IMR-90 (cell line): ENCODE measurements around the gene NR4A2. TPM values are rescaled to one million over a fixed set of nuclear protein-coding genes. Genes with fewer than 3 reads are reported as not detected.

Experiments
- ATAC-seq: fragments of 200-7000 bp; cut with Tn5 transposase; 2 replicates; pipeline ENCODE4 v1.9.1; 2020; ENCODE audit warnings: low read depth, mild to moderate bottlenecking, moderate library complexity
- BruUV-seq: library from RNA; stranded (reverse); fragments of 400-500 nt; replicated peaks from 2 replicates; lab custom pipeline; 2021; lab: Mats Ljungman, UMichigan
- CTCF ChIA-PET: fragments of 300-600 bp; formaldehyde crosslinking; extraction: SDS; loops from one replicate; lab custom pipeline; 2021; ENCODE audit warnings: antibody characterized with exemption; lab: Yijun Ruan, JAX
- POLR2A ChIA-PET: fragments of 300-600 bp; sonication (Branson Sonifier 250); formaldehyde crosslinking; loops from one replicate; lab custom pipeline; 2022; ENCODE audit warnings: antibody characterized with exemption; ENCODE audit not compliant: unreplicated experiment; lab: Charles Lee
- DNase-seq: peaks from one replicate; pipeline ENCODE4 v3.0.0; 2013
- H2AFZ ChIP-seq: replicated peaks from 2 replicates; pipeline ENCODE3; 2013; ENCODE audit warnings: low read length, mild to moderate bottlenecking; ENCODE audit not compliant: poor library complexity
- H2AK5ac ChIP-seq: 2 replicates; pipeline ENCODE4 v1.6.1; 2013; ENCODE audit warnings: low read depth, low read length, inconsistent platforms
- H2AK9ac ChIP-seq: replicated peaks from 2 replicates; pipeline ENCODE3; 2013; ENCODE audit warnings: mild to moderate bottlenecking, low read depth, low read length, moderate library complexity; ENCODE audit not compliant: poor library complexity
- H2BK120ac ChIP-seq: 2 replicates; pipeline ENCODE4 v1.6.1; 2013; ENCODE audit warnings: low read depth, low read length, inconsistent platforms
- H2BK15ac ChIP-seq: 3 replicates; pipeline ENCODE4 v1.6.1; 2013; ENCODE audit warnings: low read depth, low read length, inconsistent platforms
- H2BK20ac ChIP-seq: 2 replicates; pipeline ENCODE4 v1.6.1; 2013; ENCODE audit warnings: low read depth, mild to moderate bottlenecking, inconsistent platforms, low read length, moderate library complexity
- H2BK5ac ChIP-seq: 2 replicates; pipeline ENCODE4 v1.6.1; 2013; ENCODE audit warnings: mild to moderate bottlenecking, low read depth, low read length, inconsistent platforms; ENCODE audit not compliant: poor library complexity, severe bottlenecking
- H3K14ac ChIP-seq: replicated peaks from 2 replicates; pipeline ENCODE4 v1.6.1; 2013; ENCODE audit warnings: low read depth, low read length, inconsistent platforms
- H3K18ac ChIP-seq: 2 replicates; pipeline ENCODE4 v1.6.1; 2013; ENCODE audit warnings: low read depth, low read length, control low read depth
- H3K23ac ChIP-seq: 2 replicates; pipeline ENCODE4 v1.6.1; 2013; ENCODE audit warnings: low read depth, low read length, inconsistent platforms
- H3K27ac ChIP-seq: 2 replicates; pipeline ENCODE4 v1.5.1; 2013; ENCODE audit warnings: mild to moderate bottlenecking, control low read depth, low read length; ENCODE audit not compliant: insufficient read depth
- H3K27me3 ChIP-seq: 2 replicates; pipeline ENCODE4 v1.6.1; 2013; ENCODE audit warnings: low read length; ENCODE audit not compliant: control insufficient read depth, insufficient read depth
- H3K36me3 ChIP-seq: 2 replicates; pipeline ENCODE4 v1.6.1; 2013; ENCODE audit warnings: low read length, mixed read lengths; ENCODE audit not compliant: control insufficient read depth, insufficient read depth
- H3K4ac ChIP-seq: 2 replicates; pipeline ENCODE4 v1.6.1; 2013; ENCODE audit warnings: low read depth, low read length, inconsistent platforms
- H3K4me1 ChIP-seq: 2 replicates; pipeline ENCODE4 v1.6.1; 2013; ENCODE audit warnings: low read length, mixed read lengths; ENCODE audit not compliant: control insufficient read depth, insufficient read depth
- H3K4me2 ChIP-seq: 2 replicates; pipeline ENCODE4 v1.6.1; 2013; ENCODE audit warnings: low read depth, mild to moderate bottlenecking, control low read depth, low read length, moderate library complexity
- H3K4me3 ChIP-seq: 2 replicates; pipeline ENCODE4 v1.5.1; 2013; ENCODE audit warnings: low read depth, mild to moderate bottlenecking, control low read depth, low read length, moderate library complexity; ENCODE audit not compliant: insufficient read depth
- H3K56ac ChIP-seq: 2 replicates; pipeline ENCODE4 v1.6.1; 2013; ENCODE audit warnings: low read length, inconsistent platforms; ENCODE audit not compliant: insufficient read depth; ENCODE audit errors: extremely low read depth
- H3K79me1 ChIP-seq, 2 experiments: 2 replicates each; pipeline ENCODE4 v1.6.1; 2013; ENCODE audit warnings: low read length in 2 of 2, inconsistent platforms in 1 of 2, low read depth in 1 of 2
- H3K9ac ChIP-seq: 2 replicates; pipeline ENCODE4 v1.6.1; 2013; ENCODE audit warnings: low read depth, low read length, control low read depth
- H3K9me1 ChIP-seq: 2 replicates; pipeline ENCODE4 v1.6.1; 2013; ENCODE audit warnings: low read length, inconsistent platforms; ENCODE audit not compliant: insufficient read depth
- H3K9me3 ChIP-seq: 2 replicates; pipeline ENCODE4 v1.6.1; 2013; ENCODE audit warnings: low read length; ENCODE audit not compliant: control insufficient read depth, insufficient read depth
- H4K20me1 ChIP-seq: 2 replicates; pipeline ENCODE4 v1.6.1; 2013; ENCODE audit warnings: low read length, inconsistent platforms; ENCODE audit not compliant: insufficient read depth
- H4K5ac ChIP-seq: 2 replicates; pipeline ENCODE4 v1.6.1; 2013; ENCODE audit warnings: mild to moderate bottlenecking, low read depth, low read length, control low read depth
- H4K8ac ChIP-seq, 2 experiments: 2 replicates each; pipeline ENCODE4 v1.6.1; 2013; ENCODE audit warnings: low read depth in 2 of 2, low read length in 2 of 2, control low read depth in 1 of 2, inconsistent platforms in 1 of 2
- H4K91ac ChIP-seq: 2 replicates; pipeline ENCODE4 v1.6.1; 2013; ENCODE audit warnings: low read depth, low read length, inconsistent platforms; ENCODE audit not compliant: insufficient read depth
- BHLHE40 ChIP-seq: fragments of 150-350 bp; IDR thresholded peaks from 2 replicates; pipeline ENCODE4 v1.6.1; 2016; ENCODE audit warnings: mild to moderate bottlenecking, low read depth, low read length
- CEBPB ChIP-seq: IDR thresholded peaks from 2 replicates; pipeline ENCODE4 v1.6.1; 2012; ENCODE audit warnings: low read depth, low read length, improper control_type of control experiment
- CHD1 ChIP-seq: IDR thresholded peaks from 2 replicates; pipeline ENCODE4 v1.6.1; 2012; ENCODE audit warnings: low read depth, low read length, improper control_type of control experiment
- CTCF ChIP-seq: conservative IDR thresholded peaks from 2 replicates; pipeline ENCODE4 v1.5.1; 2012; ENCODE audit warnings: mild to moderate bottlenecking, low read depth, low read length, improper control_type of control experiment
- FOS ChIP-seq: fragments of 150-350 bp; IDR thresholded peaks from 2 replicates; pipeline ENCODE4 v1.6.1; 2016; ENCODE audit warnings: low read depth, low read length
- MAFK ChIP-seq: IDR thresholded peaks from 2 replicates; pipeline ENCODE4 v1.6.1; 2012; ENCODE audit warnings: low read depth, low read length, improper control_type of control experiment
- MAZ ChIP-seq: IDR thresholded peaks from 2 replicates; pipeline ENCODE4 v1.6.1; 2012; ENCODE audit warnings: low read depth, mild to moderate bottlenecking, low read length, improper control_type of control experiment, moderate library complexity, borderline replicate concordance
- MXI1 ChIP-seq: IDR thresholded peaks from 2 replicates; pipeline ENCODE4 v1.6.1; 2012; ENCODE audit warnings: low read depth, mild to moderate bottlenecking, low read length, moderate library complexity, borderline replicate concordance
- NFE2L2 ChIP-seq: fragments of 150-350 bp; IDR thresholded peaks from 2 replicates; pipeline ENCODE4 v1.6.1; 2016; ENCODE audit warnings: low read depth, mild to moderate bottlenecking, low read length
- POLR2A ChIP-seq: IDR thresholded peaks from 2 replicates; pipeline ENCODE4 v1.6.1; 2012; ENCODE audit warnings: mild to moderate bottlenecking, low read depth, low read length
- RAD21 ChIP-seq: IDR thresholded peaks from 2 replicates; pipeline ENCODE4 v1.6.1; 2012; ENCODE audit warnings: low read length, improper control_type of control experiment
- RCOR1 ChIP-seq: IDR thresholded peaks from 2 replicates; pipeline ENCODE4 v1.6.1; 2012; ENCODE audit warnings: mild to moderate bottlenecking, low read length, improper control_type of control experiment; ENCODE audit not compliant: insufficient replicate concordance
- RFX5 ChIP-seq: IDR thresholded peaks from 2 replicates; pipeline ENCODE4 v1.8.0; 2012; ENCODE audit warnings: low read depth, mild to moderate bottlenecking, low read length, moderate library complexity
- SMC3 ChIP-seq: fragments of 150-350 bp; IDR thresholded peaks from 2 replicates; pipeline ENCODE4 v1.6.1; 2016; ENCODE audit warnings: low read depth, mild to moderate bottlenecking, antibody characterized with exemption, low read length, moderate library complexity
- USF2 ChIP-seq: fragments of 150-350 bp; IDR thresholded peaks from 2 replicates; pipeline ENCODE4 v1.6.1; 2017; ENCODE audit warnings: mild to moderate bottlenecking, antibody characterized with exemption, low read length, low read depth
- WGBS, 2 experiments: methylation state at CpG; one replicate each; pipeline versions ENCODE4 v1.1.5 to v1.1.7; 2013; ENCODE audit warnings: missing lambda C conversion rate in 2 of 2; ENCODE audit not compliant: insufficient read length in 1 of 2; ENCODE audit errors: extremely low coverage in 2 of 2; 5-methylcytosine and 5-hydroxymethylcytosine counted together
- dilution Hi-C: fragments of 300-500 bp; cut with HindIII; formaldehyde crosslinking; loops from one replicate; pipeline ENCODE4 v1.14.3; 2018; ENCODE audit warnings: low sequenced_read_pairs; ENCODE audit not compliant: unreplicated experiment
- in situ Hi-C: fragments of 300-500 bp; cut with MboI; formaldehyde crosslinking; loops from 3 replicates; pipeline ENCODE4 v1.14.3; 2019; ENCODE audit warnings: low sequenced_read_pairs, inconsistent platforms, mixed read lengths
- intact Hi-C: fragments of 100-400 bp; cut with micrococcal nuclease; formaldehyde crosslinking; loops from 2 replicates; pipeline ENCODE4 v1.10.0; 2022
- polyA plus RNA-seq, 3 experiments: library from polyadenylated mRNA; depleted of rRNA; stranded (reverse); fragments of >200 nt; gene quantifications; 2 replicates each; pipeline ENCODE4 v1.2.3, GENCODE V29; 2012; ENCODE audit warnings: low replicate concordance in 1 of 3
- total RNA-seq: library from RNA; depleted of rRNA; stranded (reverse); fragments of >200 nt; gene quantifications from 2 replicates; pipeline ENCODE4 v1.2.3, GENCODE V29; 2012
- TF ChIP-seq, protein P1 (sequence below): fragments of 150-350 bp; IDR thresholded peaks from 2 replicates; pipeline ENCODE4 v1.6.1; 2016; ENCODE audit warnings: low read depth, mild to moderate bottlenecking, low read length, moderate library complexity, borderline replicate concordance

Gene NR4A2
- total and polyA plus RNA-seq, 2 of the 4 experiments (the other 2 are of a cell fraction): 0.72 to 2.3 TPM

GRCh38 chr2:156339865-156340264 lies 7.3 kb upstream of the NR4A2 start:
- Histone ChIP-seq H3K56ac (no peak overlapping the region), H3K4me1 (no peaks in the 10 kb centered on the region), H2BK5ac (no peak overlapping the region), H3K18ac (no peak overlapping the region), H3K4me2 (no peak overlapping the region), H4K8ac (no peak overlapping the region), H3K9me3 (no peaks in the 10 kb centered on the region), H3K27ac (no peak overlapping the region), H2BK20ac (no peak overlapping the region), H4K20me1 (no peaks in the 10 kb centered on the region), H4K5ac (no peak overlapping the region), H3K4ac (no peak overlapping the region), H2BK15ac (no peak overlapping the region), H3K9me1 (no peaks in the 10 kb centered on the region), H2AK5ac (no peak overlapping the region), H3K79me1 (peaks cover 8 to 13% of the 10 kb centered on the region in 2 experiments; a peak in 3 of 4 replicates), H3K9ac (no peak overlapping the region), H3K27me3 (no peaks in the 10 kb centered on the region), H2AFZ (no peak overlapping the region), H2AK9ac (no peak overlapping the region), H3K14ac (no peak overlapping the region), H2BK120ac (no peak overlapping the region), H3K36me3 (no peaks in the 10 kb centered on the region), H3K4me3 (no peak overlapping the region), H3K23ac (no peak overlapping the region), H4K91ac (no peak overlapping the region)
- dilution Hi-C loops (no loop called here), intact Hi-C loops (loop anchor here (2.0 to 10.0 kb wide), 5 partner anchors 97 to 907 kb away; partner anchors contain the start of gene GPD2), in situ Hi-C loops (loop anchor here (25.0 kb wide), 3 partner anchors 247 to 1522 kb away; no protein-coding TSS in a partner anchor)
- ATAC-seq: no peak
- no TSS peak for BruUV-seq
- no CpG with 5 or more reads among the region's 3 CpGs for WGBS, 2 experiments
- POLR2A ChIA-PET: no interaction called here
- DNase-seq: no peak
- TF ChIP-seq BHLHE40 (no peak), POLR2A (no peak), MAFK (no peak), SMC3 (no peak), CEBPB (no peak), RFX5 (no peak), RCOR1 (no peak), CTCF (no peak), MXI1 (no peak), FOS (no peak), NFE2L2 (no peak), CHD1 (no peak), USF2 (no peak), MAZ (no peak), RAD21 (no peak)
- TF ChIP-seq, protein P1, sequence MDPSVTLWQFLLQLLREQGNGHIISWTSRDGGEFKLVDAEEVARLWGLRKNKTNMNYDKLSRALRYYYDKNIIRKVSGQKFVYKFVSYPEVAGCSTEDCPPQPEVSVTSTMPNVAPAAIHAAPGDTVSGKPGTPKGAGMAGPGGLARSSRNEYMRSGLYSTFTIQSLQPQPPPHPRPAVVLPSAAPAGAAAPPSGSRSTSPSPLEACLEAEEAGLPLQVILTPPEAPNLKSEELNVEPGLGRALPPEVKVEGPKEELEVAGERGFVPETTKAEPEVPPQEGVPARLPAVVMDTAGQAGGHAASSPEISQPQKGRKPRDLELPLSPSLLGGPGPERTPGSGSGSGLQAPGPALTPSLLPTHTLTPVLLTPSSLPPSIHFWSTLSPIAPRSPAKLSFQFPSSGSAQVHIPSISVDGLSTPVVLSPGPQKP: no peak
- CTCF ChIA-PET: interaction anchor here (1.3 kb wide), 1 partner anchor 90 kb away, joined by 3 read pairs; no protein-coding TSS in a partner anchor
